ENCODE results near the gene DLX5.
A peak's percentile ranks its signal among the peaks of the same experiment; 100 is the strongest.

The DLX5 gene

DNA sequence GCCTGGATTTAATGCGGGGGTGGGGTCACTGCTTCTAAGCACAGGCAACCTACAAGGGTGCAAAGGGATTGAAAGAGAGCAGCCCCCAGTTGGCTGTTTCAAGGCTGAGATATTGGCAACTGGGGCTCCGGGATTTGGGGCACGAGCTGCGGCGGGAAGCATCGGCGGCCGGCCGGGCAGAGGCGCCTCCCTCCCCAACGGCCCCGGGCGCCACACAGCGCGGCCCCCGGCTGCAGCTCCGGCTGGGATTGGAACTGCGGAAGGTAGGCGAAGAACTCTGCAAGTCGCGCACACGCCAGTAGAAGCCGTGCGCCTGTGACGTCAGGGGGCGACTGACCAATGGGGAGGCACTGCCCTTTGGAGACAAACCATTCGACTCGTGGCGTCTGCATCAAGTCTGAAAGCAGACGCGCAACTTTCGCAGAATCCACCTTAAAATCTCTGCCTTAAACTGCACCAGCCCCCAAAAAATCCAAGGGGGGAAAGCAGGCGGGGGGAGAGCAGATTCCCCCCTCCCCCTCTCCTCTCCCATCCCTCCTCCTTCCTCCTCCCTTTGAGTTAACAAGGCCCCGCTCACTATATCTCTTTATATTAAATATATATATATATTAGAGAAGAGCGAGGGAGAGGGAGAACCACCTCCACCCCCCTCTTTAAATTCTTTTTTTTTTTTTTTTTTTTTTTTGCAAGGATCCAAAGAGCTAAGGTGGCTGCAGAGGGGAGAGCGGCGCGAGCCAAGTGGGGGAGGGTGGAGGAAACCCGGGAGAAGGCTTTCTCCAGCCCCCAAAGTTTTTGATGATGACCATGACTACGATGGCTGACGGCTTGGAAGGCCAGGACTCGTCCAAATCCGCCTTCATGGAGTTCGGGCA lies 19.2 kb downstream of the DLX5 start, which contains the start of gene DLX6:
TSS of gene DLX6 (plus strand) at position 371 of the 872 bp plus-strand sequence. CDS start at position 796, 425 bp downstream.
- peak; percentile 42 for DNase-seq (ENCODE audit: low read depth)

DNA sequence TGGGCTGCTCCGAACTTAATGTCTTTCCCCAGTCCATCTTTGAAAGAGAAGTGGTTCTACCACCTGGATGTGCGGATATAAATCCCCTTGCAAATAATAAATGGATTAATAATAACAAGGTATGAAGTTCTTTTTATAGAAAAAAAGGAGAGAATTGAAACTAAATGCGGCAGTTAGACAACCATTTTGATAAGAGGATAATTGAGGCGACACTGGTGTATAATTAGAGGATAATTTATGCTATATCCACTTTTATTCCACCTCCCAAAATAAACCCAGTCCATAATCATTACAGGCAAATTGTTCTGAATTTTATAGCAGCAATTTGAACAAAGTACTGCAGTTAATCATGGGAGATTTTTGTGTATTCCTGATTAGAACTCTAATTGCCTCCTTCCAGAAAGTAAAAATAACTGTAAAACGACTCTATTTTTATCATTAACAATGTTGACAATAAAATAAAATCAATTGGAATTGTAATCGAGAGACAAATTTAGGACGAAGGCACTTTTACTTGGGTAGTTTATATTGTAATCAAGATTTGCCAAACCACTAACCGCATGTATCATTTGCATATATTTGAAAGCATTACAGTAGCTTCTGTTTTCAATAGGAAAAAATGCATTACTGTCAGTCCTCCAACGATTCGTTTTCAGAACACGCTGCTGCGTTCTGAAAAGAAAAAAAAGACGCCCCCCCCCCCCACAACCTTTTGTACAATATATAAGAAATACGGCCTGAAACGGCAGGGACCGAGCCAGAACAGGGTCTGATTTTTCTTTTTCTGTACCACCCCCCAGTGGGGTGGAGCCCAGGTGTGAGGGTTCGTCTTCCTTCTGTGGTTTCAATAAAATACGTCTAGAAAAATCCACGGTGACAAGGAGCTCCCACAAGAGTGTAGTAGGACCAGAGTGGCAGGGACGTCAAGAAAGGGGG lies 20.1 kb downstream of the DLX5 start:
- DNase-seq (ENCODE audit: low read depth) = no peak

DNA sequence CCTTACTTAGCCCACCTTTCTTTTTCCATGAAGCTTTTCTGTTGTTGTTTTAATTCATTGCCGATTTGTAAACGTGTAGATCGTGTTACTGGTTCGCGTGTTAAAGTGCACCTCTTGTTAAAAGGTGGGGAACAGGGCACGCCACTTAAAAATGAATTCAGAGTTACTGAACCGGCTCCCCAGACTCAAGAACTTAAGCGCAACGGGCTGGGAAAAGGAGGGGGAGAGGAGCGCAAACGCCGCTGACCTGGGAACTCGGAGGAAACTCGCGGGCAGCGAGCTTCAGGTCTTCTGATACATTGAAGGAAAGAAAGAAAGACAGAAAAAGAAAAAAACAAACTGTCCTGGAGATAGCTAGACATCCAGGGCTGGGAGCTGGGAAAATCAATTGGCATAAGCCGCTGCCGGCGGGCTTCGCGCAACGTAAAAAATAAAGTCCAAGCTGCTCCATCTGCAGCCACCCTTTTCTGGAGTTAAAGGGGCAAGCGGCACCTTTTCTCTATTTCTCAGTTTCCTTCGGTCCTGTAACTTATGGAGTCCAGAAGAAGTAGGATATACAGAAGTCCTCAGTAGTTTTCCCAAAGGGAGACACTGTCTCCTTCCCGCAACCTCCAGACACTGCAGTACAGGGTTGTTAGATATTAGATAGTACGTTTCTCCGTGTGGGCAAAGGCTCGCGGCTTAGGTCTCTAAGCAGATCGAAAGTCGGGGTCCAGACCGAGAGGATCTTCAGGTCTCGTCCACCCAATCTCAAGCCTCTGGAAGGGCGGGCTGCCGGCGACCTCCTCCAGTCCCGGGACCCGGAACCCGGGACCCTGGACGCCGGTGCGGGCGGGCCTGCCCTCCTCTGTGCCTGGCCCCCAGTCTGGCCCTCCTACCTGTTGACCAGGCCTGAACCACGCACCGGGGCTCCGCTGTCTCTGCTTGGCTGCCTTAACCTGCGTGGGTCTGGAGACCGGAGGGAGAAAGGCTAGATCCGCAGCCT lies 21.1 kb downstream of the DLX5 start:
- DNase-seq (ENCODE audit: low read depth) = no peak

DNA sequence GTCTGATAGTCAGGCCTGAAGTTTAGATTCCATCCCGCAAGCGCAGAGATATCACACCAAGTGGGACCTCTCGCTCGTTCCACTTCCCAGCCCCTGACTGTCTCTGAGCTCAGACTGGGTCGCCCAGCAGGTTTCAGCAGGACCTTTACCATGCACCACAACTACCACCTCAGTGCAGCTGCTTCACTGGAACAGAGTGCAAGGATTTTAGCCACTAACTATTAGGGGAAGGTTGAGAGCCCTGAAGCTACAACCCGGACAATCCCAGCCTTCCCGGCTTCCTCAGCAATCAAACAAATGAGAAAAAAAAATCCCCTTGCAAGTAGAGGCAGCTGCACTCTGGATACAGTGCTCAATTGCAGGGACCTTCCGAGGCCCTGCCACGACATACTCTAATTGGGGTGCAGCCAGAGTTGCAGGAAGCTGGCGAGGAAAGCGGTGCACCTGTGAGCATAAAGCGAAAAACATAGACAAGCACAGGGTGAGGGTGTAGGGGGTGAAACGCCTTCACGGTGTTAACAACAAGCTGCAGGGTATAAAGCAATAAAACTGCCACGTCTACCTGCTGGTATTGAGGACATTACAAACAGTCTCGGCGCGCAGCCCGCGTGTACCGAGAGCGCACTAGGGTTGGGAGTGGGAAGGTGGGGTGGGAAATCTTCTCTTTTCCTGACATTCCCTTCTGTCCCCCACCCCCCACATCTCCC lies 21.9 kb downstream of the DLX5 start:
- no peak for DNase-seq (ENCODE audit: low read depth)

DNA sequence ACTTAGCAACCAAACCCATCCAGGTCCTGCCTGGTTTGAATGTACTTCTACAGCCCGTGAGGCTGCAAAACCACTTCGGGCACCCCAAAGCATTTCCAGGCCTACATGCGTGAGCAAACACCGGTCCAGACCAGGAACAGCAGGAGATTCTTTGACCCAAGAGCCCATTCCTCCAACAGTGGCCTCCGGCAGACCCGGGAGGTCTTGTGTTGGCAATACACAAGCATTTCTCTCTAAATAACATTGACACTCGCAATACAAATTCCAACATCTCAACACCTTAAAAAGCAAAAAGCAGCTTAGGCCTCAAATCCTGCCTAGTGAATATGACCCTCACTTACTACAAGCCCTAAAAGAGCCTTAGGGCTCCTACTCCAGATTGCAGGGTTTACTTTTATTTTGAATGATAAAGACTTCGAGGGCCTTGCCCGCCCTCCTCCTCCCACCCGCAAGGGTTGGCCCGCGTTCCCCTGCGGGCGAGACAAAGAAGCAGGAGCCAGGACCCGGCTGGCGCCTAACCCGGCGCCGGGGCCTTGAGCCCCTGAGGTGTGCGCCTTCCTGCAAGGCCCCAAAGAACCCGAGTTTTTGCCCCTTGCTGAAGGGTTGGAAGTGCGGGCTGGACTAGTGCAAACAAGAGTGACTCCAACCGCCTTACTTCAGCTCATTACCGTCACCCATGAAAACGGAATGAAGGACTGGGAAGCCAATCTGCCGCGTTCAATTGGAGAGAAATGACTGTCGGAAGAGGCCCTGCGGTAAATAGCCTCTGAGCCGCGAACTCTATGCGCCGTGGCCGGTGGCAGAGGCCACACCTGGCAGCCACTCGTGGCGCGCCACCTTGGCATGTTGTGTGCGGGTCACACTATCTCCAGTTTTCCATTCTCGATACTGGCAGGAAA lies 22.7 kb downstream of the DLX5 start:
- DNase-seq (ENCODE audit: low read depth) = no peak

DNA sequence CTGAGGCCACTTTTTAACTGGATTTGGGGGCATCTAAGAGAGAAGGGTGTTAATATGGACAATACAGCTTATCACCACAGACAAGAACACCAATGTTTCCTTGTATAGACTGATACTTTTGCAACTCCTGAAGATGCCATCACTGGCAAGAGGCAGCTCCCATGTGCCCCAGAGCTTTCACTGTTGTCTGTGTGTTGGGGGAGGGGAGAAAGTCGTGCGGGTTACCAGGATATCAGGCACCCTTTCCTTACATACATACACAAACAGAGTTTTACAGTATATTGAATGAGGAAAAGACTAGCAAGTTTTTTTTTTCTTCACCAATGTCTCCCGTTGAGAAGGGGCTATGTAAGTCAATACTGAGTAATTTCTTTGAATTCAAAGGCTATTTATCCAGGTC lies 23.4 kb downstream of the DLX5 start:
- DNase-seq (ENCODE audit: low read depth) = no peak

DNA sequence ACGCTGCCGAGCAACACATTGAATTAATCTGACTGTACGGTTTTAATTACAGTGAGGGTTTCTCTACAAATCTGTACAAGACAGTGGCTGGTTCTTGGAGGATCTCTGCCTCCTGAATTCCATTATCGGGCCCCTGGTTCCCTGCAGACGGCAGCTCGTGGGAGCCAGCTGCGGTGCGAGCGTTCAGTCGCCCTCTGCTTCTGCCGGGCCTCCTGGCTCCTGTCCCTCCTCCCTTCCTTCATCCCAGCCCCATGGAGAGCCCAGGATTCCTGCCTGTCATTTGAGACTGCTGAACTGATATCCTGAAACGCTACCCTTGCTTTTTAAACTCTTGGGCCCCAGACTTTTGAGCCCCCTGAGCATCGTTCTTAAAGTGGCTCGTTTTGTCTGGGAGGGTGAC lies 25.9 kb downstream of the DLX5 start:
- no peak for DNase-seq (ENCODE audit: low read depth)

DNA sequence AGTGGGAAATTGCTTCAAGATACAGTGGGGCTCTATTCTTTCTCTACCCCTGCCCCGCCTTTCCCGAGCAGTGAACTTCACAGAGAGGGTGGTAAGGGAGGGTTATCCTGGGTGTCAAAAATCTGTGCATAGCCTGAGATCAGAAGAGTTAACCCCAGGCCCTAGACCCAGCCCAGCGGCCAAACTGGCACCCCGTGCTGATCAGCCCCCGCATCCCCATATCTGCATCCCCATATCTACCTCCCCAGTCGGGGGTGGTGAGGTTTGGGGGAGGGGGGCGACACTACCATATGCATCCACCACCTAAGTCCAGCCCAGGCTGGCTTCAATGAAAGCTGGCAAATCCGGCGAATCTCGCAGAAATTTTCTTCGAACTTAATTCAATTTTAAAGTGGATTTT lies 26.3 kb downstream of the DLX5 start:
- no peak for DNase-seq (ENCODE audit: low read depth)

DNA sequence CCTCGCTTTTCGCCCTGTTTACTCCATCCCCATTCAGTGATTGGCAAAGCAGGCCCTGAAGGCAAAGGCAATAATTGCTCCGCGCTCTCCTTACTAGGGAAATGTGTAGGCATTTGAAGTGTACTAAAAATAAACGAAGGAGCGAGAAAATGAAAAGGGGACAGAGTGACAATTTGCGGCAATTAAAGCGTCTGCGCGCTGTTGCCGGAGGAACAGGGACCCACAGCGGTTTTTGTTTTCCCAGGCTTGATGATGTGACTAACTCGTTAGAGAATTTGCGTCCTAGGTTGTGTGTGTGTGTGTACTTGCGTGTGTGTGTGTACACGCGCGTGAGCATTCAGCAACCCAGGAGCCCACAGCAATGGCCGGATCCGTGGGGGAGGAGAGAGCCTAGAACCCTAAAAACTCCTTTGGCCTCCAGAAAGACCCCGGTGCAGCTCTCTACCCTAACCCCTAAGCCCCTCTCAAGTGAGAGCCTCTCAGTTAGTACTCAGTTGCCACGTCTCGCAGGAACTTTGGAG lies 27.1 kb downstream of the DLX5 start:
- DNase-seq (ENCODE audit: low read depth) = no peak

DNA sequence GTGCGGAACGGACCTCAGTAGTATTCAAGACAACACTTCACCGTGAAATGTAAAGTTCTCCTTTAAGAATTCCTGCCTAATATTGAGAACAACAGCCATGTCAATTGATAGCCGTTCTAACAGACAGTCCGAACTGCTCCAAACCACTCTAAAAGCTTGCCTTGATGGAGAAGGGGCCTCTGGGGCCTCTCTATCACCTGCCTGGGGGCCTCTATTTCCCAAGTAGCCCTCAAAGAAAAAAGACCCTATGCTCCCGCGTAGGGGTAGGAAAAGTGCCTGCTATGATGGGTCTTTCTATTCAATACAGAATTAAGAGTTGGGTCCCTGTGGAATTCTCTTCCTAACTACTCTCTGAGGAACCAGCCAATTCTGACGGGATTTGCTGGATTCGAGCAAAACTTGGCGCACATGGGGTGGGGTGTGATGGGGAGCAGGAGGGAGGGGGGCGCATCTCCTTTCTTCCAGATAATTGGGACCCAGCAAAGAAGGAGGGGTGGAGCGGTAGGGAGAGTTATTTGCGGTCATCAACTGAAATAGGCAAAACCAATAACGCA lies 27.6 kb downstream of the DLX5 start:
- DNase-seq (ENCODE audit: low read depth) = no peak

DNA sequence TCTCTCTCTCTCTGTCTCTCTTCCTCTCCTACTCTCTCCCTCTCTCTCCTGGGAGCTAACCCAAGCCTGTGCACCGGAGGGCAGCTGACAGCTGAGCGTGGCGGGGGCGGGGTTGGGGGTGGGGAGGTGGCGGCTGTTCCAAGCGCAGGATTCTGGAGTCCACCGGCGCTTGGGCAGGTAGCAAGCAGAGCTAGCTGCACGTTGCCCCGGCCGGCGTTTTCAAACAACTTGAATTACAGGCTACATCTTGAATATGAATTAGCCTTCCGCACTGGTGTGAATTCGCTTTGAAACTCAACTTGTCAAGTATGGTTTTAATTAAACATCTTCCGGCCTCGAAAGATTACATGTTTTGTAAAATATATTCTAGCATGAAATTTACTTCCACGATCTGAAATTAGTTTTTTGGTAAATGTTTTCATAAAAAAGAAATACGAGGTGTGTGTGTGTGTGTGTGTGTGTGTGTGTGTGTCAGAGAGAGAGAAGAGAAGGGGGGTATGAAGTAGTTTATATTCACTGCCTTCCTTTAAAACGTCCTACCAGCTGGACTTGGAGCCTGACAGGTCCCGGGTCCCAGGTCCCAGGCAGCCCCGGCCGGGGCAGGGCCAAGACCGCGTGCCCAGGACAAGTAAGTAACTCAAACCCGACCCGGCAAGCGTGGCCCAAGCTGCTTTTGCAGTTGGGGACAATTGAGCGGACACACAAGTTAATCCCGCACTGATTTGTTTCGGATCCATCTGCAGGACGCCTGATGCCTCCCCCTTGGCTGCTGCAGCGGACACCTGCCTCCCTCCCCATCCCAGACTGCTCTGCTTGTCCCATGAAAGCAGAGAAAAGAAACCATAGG lies 28.3 kb downstream of the DLX5 start:
- DNase-seq (ENCODE audit: low read depth) = no peak

DNA sequence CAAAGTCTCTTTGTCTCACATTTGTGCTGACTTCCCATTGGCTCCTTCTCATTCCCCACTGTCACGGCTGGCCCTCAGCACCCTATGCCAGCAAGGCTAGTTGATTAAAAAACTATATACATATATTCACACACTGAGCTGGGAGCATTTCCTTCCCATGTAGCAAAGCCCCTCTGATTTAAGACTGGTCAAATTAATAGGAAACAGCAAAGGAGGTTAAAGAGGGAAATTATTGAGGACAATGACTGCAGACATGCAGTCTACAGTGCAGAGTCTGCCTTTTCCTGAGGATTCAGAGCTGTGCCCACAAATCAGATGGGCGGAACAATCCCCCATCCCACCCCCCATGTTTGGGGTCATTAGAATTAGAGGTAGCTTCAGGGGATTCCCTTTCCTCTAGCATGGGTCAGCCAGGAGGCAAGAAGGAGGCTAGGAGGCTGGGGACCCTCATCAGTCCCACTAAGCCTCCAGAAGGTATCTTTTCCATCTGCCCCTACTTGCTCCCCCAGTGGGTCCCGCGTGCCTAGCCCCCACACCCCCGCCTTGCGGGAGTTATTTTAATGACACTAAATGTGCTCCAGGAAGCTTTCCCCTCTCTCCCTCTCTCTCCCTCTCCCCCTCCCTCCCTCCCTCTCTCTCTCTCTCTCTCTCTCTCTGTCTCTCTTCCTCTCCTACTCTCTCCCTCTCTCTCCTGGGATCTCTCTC lies 29.1 kb downstream of the DLX5 start:
- DNase-seq (ENCODE audit: low read depth) = no peak

DNA sequence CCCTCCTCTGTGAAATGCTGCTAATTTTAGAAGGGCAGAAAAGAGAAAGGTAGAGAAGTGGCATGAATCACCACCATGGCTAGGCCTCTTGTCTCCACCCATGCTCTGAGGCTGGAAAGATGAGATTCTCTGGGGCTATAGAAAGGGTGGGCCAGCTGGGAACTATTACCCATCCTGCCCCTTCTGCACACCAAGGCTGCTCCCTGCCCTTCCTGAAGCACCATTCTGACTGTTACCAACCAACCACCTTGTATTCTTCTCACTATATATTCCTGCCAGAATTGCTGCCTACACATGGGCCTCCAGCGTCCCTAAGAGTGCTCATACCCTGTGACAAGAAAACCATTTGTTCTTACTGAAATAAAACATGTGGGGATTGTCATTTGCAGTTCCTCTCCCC lies 30.7 kb downstream of the DLX5 start:
- DNase-seq (ENCODE audit: low read depth) = no peak

DNA sequence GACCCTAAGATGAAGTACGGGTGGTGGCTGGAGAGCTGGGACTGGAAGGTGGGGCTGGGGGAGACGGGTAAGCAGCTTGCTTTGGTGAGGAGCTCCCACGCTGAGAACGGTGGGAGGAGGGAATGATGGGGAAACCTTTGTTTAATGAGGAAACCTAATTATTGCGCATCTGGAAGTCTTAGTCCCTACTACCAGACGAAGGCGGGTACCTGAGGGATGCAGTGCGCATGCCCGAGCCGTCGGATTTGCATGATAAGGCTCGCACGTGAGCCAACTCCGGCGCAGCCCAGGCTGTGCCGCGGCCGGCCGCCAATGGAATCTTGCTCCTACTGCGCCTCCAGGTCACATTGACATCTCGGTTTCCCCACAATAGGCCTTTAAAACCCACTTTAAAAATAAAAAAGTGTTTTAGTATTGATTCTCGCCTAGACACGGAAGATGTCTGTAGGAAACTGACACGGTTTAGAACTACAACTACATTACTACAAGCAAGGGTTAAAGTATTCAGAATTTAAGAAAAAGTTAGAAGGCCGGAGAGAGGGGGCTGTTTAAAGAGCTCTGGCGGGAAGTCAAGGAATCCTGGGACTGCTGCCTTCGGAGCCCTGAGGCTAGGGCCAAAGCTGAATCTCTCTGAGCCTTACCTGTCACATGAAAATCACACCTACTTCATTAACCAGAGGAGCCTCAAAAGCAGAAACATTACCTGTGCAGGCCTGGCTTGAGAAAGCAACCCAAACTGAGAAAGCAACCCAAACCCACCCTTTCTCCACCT lies 31.4 kb downstream of the DLX5 start:
- no peak for DNase-seq (ENCODE audit: low read depth)

DNA sequence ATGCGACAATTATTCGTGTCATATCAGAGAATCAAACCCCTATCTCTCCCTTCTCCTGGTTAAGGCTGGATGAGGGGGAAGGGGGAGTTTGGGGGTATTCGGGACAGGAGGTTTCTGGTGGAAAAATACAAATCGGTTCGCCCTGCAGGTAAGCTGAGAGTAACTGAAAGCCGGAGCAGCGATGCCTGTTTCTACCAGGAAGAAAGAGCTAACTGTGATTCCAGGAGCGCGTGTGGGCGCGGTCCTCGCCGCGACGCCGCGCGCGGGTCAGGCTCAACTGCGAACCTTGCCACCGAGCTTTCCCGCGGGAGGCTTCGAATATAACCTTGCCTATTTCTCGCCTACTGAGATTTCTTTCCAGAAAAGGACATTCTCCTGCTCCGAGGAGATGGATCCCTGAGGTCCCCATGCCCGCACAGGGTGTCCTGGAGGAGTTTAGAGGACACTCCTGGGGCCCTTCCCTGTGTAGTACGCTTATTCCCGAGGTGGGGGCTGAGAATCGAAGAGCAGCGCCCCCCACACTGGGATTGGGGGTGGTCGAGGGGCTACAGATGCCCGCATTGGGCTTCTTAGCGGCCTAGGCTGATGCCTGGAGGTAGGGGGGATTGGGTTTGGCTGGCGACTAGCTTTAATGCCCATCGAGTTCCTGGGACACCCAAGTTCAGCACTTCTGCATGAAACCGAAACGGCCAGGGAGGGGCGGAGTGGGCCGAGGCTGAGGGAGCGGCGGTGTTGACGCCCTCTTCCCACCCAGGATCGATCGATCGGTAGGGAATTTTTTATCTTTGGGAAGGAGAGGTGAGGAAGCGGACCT lies 32.2 kb downstream of the DLX5 start:
- DNase-seq (ENCODE audit: low read depth) = no peak

DNA sequence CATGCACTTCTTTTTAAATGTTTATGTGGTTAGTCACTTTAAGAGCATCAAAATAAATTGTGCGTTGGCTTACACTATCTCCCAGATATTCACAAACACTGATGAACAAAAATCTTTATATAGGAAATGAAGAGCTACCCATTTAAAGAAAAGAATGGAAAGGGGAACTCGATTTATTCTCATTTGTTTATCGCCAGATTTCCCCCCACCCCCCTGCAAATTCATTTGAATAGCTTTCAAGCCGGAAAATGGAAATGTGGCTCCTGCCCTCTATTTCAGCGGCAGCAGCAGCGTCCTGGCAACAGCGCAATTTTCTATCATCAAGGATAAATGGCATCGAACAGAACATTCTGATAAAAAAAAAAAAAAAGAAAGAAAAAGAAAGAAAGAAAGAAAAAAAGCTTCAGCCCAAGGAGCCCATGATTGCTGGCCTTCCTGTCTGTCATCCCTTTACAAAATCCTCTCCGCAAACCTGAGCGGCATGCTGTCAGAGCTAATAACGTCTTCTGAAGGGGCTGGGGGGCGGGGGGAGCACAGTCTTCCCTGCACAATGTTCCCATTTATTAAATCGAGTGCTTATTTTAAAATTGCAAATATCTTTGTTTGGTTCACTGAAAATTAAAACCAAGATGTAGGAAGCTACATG lies 33.0 kb downstream of the DLX5 start:
- DNase-seq (ENCODE audit: low read depth) = no peak

Data from HS-5 (cell line).